COR-L47 (cell line): ENCODE results near the gene RAB13.

ENCODE experiments used
- DNase-seq: peaks from one replicate; lab custom pipeline; 2025; lab: John Stamatoyannopoulos, UW

The RAB13 gene

DNA sequence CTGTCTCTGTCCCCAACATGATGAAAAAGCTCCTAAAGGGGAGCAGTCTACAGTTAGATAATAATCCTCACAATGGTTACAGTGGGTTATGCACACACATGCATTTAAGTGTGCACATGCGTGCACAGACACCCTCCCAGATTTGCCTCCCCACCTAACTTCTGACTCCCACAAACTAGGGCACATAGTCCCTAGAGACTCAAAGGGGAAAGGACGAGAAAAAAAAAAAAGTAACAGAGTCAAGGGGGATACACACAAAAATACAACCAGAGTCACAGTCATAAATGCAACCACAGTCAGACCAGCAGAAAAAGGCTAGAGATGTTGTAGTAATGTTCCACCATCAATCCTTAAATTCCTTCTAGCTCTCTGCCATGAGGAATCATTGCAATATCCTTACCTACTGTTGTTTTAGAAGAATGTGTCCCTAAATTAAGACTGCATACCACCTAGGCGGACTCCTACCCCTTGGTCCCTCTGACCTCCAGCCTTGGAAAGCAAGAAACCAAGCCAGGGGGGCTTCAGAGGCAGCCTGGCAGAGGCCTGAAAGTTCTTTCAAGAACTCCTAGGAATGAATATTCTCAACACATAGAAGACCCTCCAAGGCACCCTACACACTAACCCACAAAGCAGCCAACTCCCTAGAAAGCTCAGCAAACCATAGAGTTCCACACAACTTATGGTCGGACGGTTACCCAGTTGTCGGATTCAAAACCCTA, 29.0 kb downstream of the RAB13 start:
- DNase-seq, result no peak

DNA sequence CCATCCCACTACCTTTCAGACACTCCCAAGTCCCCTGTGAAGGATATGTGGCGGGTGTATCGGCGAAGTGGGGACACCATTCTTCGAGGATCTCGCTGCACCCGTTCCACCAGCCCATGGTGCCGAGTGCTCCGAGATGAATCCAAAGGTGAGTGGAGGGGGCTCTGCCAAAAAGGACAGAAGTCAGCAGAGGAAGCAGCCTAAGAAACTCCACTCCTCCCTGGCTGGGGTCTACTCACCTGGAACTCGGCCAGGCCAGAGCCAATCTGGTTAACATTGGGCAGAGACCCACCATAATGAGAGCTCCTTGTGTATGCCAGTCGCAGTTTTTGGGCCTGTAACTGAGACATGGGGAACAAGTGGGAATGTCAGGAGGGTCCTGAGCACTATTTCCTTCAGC, 31.3 kb downstream of the RAB13 start:
- no peak for DNase-seq

DNA sequence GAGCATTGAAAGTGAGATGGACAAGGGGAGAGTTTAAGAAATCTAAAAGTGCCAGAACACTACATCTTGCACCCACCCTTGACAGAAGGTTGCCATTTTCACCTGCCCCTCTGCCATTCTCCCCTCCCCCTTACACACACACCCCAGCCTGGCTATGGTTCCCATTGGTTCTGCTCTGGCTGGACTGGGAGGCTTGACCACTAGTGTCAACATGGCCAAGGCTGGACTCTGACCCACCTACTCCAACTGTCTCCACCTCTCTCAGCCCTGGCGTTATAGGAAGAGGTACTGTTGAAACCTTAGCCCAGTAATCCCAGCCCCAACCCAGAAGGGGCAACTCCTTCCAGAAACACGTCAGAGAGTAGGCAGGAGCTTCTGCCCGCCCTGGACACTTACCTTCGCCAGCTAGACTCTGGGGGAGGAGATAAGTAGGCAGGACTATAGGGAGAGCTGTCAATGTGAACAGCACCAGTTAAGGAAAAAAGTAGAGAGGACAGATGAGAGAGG, 32.2 kb downstream of the RAB13 start:
- no peak for DNase-seq

GRCh38 chr1:153951801-153952200, 34.3 kb downstream of the RAB13 start:
- DNase-seq, result no peak

DNA sequence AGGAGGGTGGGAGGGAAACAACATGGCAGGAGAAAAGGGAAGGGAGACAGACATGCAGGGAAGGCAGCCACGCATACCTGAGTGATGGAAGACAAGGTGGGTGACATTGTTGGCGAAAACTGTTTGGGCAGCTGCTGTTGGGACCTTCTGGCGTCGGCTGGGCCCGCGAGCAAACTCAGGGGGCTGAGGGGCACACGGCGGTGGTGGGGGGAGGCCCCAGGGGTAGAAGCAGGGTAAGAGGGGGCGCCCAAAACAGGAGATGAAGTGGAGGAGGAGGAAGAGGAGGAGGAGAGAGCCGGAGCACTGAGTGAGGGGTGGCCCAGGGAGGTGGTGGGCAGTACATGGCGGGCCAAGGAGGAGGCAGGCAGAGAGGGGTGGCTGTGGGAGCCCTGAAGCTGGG, 35.0 kb downstream of the RAB13 start:
- DNase-seq, result no peak

DNA sequence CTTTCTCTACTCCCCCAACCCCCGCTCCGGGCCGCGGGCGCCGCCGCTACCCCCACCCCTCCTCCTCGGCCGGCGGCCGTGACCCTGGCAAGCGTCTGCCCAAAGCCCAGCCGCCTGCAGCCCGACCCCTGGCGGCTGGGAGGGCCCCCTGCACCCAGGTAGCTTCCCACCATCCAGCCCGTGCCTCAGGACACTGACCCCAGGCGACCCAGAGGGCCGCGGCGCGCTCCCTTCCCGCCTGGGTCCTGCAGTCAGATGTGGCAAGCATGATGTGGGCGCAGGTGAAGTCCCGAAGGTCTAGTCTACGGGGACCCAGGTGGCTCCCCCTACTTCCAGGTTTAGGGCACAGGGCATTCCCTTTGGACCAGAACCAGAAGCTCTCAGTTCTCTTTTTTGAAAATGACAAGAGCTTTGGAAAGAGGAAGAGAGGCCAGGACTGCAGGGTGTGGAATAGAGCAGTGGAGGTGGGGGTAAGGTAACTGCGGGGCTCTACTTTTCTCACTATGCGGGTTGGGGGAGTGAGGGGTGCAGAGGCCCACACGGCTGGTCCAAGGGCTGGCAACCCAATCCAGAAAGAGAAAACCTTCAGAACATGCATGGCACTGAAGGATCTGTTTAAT, 39.4 kb downstream of the RAB13 start, which contains the start of gene DENND4B:
Gene DENND4B (minus strand): TSS at position 97 of the 620 bp plus-strand sequence. CDS start 2,344 bp downstream, outside the sequence.
- peak; percentile 60 for DNase-seq

DNA sequence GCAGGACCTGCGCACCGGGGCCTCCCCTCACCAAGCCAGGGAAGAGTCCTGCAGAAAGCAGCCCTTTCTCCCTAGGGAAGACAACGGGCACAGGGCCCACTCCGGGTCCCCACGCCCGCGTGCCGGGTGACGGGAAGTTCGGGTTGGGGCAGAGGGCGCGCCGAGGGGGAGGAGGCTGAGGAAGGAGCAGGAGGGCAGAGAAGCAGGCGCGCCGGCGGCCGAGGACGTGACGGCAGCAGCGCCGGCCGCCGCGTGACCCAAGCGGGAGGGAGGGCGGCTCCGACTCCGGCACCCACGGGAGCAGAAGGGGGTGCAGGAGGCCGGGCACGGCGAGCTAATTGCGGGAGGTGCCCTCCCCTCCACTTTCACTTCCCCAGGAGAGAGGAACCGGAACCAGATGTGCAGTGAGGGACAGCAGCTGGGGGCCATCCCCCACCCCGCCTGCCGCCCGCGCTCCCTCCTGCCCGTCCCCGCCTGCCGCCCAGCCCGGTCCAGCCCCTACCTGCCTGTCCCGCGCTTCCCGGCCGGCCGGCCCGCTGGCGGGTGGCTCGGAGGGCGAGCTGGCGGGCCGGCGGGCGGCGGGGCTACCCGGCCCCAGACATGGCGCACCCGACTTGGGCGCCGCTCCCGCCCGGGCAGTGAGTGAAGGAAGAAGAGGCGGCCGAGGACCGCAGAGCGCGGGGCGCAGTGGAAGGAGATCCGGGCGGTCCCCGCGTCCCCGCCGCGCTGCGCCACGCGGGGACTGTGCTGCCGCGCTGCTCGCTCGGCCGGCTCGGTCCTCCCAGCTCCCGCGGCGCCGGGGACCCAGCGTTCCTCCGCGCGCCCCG, 40.1 kb downstream of the RAB13 start:
- DNase-seq, result peak; percentile 57

- DNase-seq, result no peak
These were observed 40.9 kb downstream of the RAB13 start for GRCh38 chr1:153945131-153945794.

- DNase-seq, result no peak
These were observed 41.4 kb downstream of the RAB13 start for GRCh38 chr1:153944827-153945117.

DNA sequence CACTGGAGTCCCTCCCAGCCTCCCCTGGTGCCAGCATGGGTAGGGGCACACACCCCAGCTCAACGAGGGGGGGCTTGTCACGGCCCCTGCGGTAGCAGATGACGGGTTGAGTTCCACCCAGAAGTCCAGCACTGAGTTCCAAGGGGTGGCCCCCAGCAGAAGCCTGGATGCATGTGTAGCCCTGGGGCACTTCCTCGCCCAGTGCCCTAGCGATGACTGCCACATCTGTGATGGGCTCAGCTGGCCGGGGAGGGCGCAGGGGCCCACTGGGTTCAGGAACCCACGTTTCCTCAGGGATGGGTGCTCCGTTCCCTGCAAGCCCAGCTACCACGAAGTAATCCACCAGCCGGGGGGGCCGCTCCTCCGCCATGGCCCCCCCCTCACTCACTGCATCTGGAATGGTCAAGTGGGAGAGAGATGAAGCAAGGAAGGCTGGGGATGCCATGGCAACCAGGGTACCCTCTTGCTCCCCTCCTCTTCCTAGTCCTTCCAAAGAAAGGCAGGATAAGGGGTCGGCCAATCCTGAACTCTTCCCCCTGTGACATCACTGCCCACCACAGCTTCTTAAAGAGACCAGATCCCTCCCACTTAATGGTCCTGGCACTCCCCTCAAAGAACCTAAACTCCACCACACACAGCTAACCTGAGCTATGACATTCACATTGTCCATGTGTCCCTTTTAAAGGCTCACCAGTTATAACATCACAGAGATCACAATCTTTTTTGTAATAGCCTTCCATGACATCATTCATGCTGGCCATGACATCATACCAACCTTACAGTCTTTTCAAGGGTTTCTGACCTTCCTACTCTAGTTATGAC, 41.9 kb downstream of the RAB13 start:
- DNase-seq, result no peak

GRCh38 chr1:153942766-153943549, 43.2 kb downstream of the RAB13 start:
- DNase-seq, result no peak

DNA sequence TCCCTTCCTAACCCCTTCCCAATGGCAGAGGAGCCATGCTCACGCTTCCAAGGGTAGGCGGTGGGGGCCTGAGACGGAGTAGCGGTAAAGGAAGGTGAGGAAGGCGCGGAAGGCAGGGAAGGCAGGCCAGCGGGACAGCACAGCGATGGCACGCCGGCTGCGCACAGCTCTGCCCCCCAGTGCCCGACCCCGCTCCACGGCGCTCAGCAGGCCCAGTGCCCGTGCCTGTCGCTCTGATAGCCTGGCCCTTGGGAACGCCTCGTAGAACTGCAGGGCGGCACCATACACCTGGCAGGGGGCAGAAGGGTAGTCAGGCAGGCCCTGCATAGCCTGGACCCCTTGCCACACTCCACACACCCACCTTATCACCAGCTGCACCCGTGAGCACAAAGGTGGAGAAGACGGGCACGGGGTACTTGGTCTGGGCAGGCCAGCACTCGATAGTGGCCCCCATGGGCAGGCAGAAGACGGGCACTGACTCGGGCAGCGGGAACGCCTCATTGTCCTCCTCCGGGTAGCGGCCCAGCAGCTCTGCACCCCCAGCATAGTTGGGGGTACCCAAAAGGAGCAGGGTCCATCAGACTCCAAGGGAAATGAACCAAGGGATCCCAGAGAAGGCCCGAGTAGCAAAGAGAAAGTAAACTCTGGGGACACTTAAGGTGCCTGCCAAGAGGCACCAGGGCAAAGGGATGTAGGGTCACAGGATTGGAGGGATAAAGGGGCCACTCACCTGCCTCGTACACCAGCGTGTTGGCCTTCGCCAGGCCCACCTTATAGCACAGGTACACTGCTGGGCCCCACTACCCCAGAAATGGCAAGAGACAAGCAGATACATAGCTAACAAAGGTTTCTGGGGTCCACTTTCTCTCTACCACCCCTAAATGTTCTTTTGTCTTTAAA, 44.1 kb downstream of the RAB13 start:
- no peak for DNase-seq

DNA sequence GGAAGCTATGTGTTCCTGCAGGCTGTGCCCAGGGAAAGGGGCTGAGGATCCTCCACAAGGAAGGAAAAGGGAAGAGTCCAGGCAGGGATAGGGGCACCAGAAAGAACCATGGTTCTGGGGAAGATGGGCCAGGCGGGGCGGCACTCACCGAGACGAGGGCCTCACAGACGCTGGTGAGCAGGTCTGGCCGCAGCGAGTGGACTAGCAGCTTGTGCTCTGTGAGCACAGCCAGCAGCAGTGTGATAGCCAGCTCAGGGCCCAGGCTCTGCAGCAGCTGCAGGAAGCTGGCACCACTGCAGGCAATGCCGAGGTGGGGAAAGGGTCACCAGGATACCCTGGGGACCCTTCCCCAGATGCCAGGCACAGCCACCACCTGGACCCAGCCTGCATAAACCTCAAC, 45.4 kb downstream of the RAB13 start:
- no peak for DNase-seq

- DNase-seq, result no peak
These were observed 46.7 kb downstream of the RAB13 start for GRCh38 chr1:153939476-153939875.

- no peak for DNase-seq
These were observed 47.1 kb downstream of the RAB13 start for GRCh38 chr1:153938996-153939395.

DNA sequence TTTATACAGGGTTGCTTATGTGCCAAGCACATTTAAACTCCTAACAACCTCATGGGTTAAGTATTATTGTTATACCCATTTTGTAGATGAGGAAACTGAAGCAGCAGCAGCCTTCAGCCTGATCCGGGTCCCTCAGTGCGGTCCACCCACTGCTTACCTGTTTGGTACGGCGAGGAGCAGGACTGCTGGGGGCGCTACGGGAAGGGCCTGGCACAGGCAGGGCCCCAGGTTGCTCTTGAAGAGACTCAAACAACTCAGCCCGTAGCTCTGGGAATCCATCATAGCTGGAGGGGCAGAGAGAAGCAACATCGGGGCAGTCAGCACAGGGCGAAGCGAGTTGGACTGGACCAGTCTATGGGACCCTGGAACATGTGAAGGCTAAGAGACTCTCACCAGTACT, 48.8 kb downstream of the RAB13 start:
- no peak for DNase-seq

GRCh38 chr1:153936011-153936802, 49.9 kb downstream of the RAB13 start:
- no peak for DNase-seq

- DNase-seq, result no peak
These were observed 51.4 kb downstream of the RAB13 start for GRCh38 chr1:153934746-153935145.

- no peak for DNase-seq
These were observed 52.2 kb downstream of the RAB13 start for GRCh38 chr1:153933955-153934354.
